Measurements from ENCODE around the gene PGAP3.

Gene PGAP3

GRCh38 chr17:39624313-39624712, 63.5 kb downstream of the PGAP3 start:
- DNase-seq (ENCODE audit: low read depth, low spot score): no peak

GRCh38 chr17:39623356-39623950, 64.4 kb downstream of the PGAP3 start:
- no peak for DNase-seq (ENCODE audit: low read depth, low spot score)

- DNase-seq (ENCODE audit: low read depth, low spot score): no peak
Observed at GRCh38 chr17:39622380-39623006, 65.4 kb downstream of the PGAP3 start.

- no peak for DNase-seq (ENCODE audit: low read depth, low spot score)
Observed at GRCh38 chr17:39621523-39622379, 66.1 kb downstream of the PGAP3 start.
